Stomach (tissue), 4 donors: Measurements from ENCODE around the gene POLR2L.

Source experiments
- CTCF ChIP-seq, 7 experiments: fragments of 450-650 bp in 4 of 7; fragments of 200-600 bp in 3 of 7; sonication (generic) in 3 of 7; IDR thresholded peaks; one replicate each; pipeline ENCODE4 v1.5.1; 2016 to 2019; ENCODE audit warnings: antibody characterized with exemption in 7 of 7, control low read depth in 2 of 7, mild to moderate bottlenecking in 1 of 7
- POLR2A ChIP-seq, 4 donors: fragments of 450-650 bp; IDR thresholded peaks; one replicate each; pipeline ENCODE4 v1.6.1; 2016; ENCODE audit warnings: antibody characterized with exemption in 4 of 4, control low read depth in 2 of 4, mild to moderate bottlenecking in 1 of 4, moderate library complexity in 1 of 4
- POLR2AphosphoS5 ChIP-seq, 3 donors: sonication (generic); formaldehyde crosslinking; IDR thresholded peaks; one replicate each; pipeline ENCODE4 v1.6.1; 2016; ENCODE audit warnings: antibody characterized with exemption in 3 of 3

GRCh38 chr11:858053-858761, 15.9 kb upstream of the POLR2L start:
- TF ChIP-seq CTCF (IDR thresholded peaks at IDR 0.05): no peak
- no peak for TF ChIP-seq POLR2AphosphoS5 (IDR thresholded peaks at IDR 0.05)
- no peak for TF ChIP-seq POLR2A (IDR thresholded peaks at IDR 0.05)
